A549 (cell line): ENCODE data around the gene PDIA5.

ENCODE experiments used
- BCL3 ChIP-seq: fragments of >200 bp; sonication (Bioruptor Twin); formaldehyde crosslinking; IDR thresholded peaks from 3 replicates; pipeline ENCODE4 v1.6.1; 2016
- CBX8 ChIP-seq: fragments of 200-600 bp; sonication (generic); IDR thresholded peaks from 2 replicates; pipeline ENCODE4 v1.6.1; 2016
- CTCF ChIP-seq: fragments of >200 bp; sonication (Bioruptor Twin); formaldehyde crosslinking; IDR thresholded peaks from 3 replicates; pipeline ENCODE4 v1.5.1; 2016
- EHMT2 ChIP-seq: fragments of 200-600 bp; sonication (generic); IDR thresholded peaks from 2 replicates; pipeline ENCODE4 v1.6.1; 2016; ENCODE audit warnings: antibody characterized with exemption, low read depth, mild to moderate bottlenecking, moderate library complexity
- SMC3 ChIP-seq: fragments of >200 bp; sonication (Bioruptor Twin); formaldehyde crosslinking; IDR thresholded peaks from 3 replicates; pipeline ENCODE4 v1.6.1; 2018; ENCODE audit warnings: inconsistent platforms
- SREBF2 ChIP-seq: fragments of 450-650 bp; IDR thresholded peaks from 2 replicates; pipeline ENCODE4 v1.6.1; 2014; ENCODE audit warnings: mild to moderate bottlenecking, moderate library complexity
- TF ChIP-seq, protein P1 (sequence below): fragments of 450-650 bp; IDR thresholded peaks from 2 replicates; pipeline ENCODE4 v1.6.1; 2014; ENCODE audit warnings: antibody characterized with exemption

DNA sequence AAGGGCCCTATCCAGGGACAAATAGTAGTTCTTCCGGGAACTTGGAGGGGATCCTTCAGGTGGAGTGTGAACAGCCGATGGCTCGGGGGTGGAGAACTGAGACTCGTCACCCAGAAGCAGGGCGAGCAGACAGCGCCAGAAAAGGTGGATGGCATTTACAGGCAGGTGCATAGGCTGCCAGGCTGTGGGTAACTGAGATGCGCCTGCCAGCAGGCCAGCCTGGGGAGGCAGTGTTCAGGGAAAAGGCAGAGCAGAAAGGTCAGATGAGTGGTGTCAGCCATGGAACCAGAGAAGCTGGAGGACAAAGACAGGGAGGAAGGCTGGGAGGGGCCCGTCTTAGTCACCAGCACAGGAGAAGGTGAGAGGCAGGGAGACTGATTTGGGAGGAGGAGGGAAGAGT lies 81.9 kb downstream of the PDIA5 start:
- TF ChIP-seq CTCF (no peak), SMC3 (no peak), BCL3 (no peak), SREBF2 (no peak), EHMT2 (no peak), CBX8 (no peak)
- TF ChIP-seq, protein P1, sequence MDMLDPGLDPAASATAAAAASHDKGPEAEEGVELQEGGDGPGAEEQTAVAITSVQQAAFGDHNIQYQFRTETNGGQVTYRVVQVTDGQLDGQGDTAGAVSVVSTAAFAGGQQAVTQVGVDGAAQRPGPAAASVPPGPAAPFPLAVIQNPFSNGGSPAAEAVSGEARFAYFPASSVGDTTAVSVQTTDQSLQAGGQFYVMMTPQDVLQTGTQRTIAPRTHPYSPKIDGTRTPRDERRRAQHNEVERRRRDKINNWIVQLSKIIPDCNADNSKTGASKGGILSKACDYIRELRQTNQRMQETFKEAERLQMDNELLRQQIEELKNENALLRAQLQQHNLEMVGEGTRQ: no peak
